CD14-positive monocyte (primary cell): ENCODE data around the gene PITPNC1. TPM values are rescaled to one million over a fixed set of nuclear protein-coding genes. Genes with fewer than 3 reads are reported as not detected.

Experiments
- DNase-seq, 3 donors: peaks; one replicate each; pipeline ENCODE4 v3.0.0-alpha.2; 2011 to 2022
- H2AFZ ChIP-seq: 2 replicates; pipeline ENCODE4 v1.6.0; 2012; ENCODE audit warnings: mild to moderate bottlenecking, low read depth, low read length, inconsistent platforms; ENCODE audit not compliant: insufficient read depth, poor library complexity, severe bottlenecking
- H3K27ac ChIP-seq, 2 donors: 1 replicate in 1 of 2; 2 replicates in 1 of 2; pipeline ENCODE4 v1.5.1; 2012 to 2013; ENCODE audit warnings: low read length in 2 of 2, control low read depth in 1 of 2, inconsistent platforms in 1 of 2, low read depth in 1 of 2, mild to moderate bottlenecking in 1 of 2
- H3K27me3 ChIP-seq, 2 donors: one replicate each; pipeline versions ENCODE4 v1.6.0 to v1.6.1; 2011 to 2013; ENCODE audit warnings: low read length in 2 of 2; ENCODE audit not compliant: control insufficient read depth in 2 of 2, insufficient read depth in 2 of 2
- H3K36me3 ChIP-seq, 2 donors: replicated peaks in 1 of 2; 1 replicate in 1 of 2; 2 replicates in 1 of 2; pipeline versions ENCODE4 v1.5.1 to v1.6.1; 2012 to 2013; ENCODE audit warnings: low read length in 2 of 2, control low read depth in 1 of 2, inconsistent platforms in 1 of 2, mild to moderate bottlenecking in 1 of 2; ENCODE audit not compliant: insufficient read depth in 2 of 2, control insufficient read depth in 1 of 2
- H3K4me1 ChIP-seq, 2 donors: 1 replicate in 1 of 2; 2 replicates in 1 of 2; pipeline versions ENCODE4 v1.5.1 to v1.6.1; 2012 to 2013; ENCODE audit warnings: low read length in 2 of 2, control low read depth in 1 of 2, inconsistent platforms in 1 of 2, mild to moderate bottlenecking in 1 of 2, moderate library complexity in 1 of 2; ENCODE audit not compliant: insufficient read depth in 2 of 2, control insufficient read depth in 1 of 2
- H3K4me2 ChIP-seq: replicated peaks from 2 replicates; pipeline ENCODE3; 2012; ENCODE audit warnings: low read length, moderate library complexity, mild to moderate bottlenecking; ENCODE audit not compliant: poor library complexity, severe bottlenecking; ENCODE audit errors: extremely low read depth
- H3K4me3 ChIP-seq, 3 experiments: fragments of 200-600 bp in 1 of 3; sonication (generic) in 1 of 3; replicated peaks in 1 of 3; 1 replicate in 2 of 3; 2 replicates in 1 of 3; pipeline ENCODE4 v1.5.1; 2011 to 2013; ENCODE audit warnings: low read length in 3 of 3, mild to moderate bottlenecking in 3 of 3, control low read depth in 2 of 3, low read depth in 2 of 3, inconsistent platforms in 1 of 3, moderate library complexity in 1 of 3
- H3K79me2 ChIP-seq: 2 replicates; pipeline ENCODE4 v1.6.0; 2012; ENCODE audit warnings: mild to moderate bottlenecking, control low read depth, inconsistent platforms, low read length, moderate library complexity; ENCODE audit not compliant: insufficient read depth
- H3K9ac ChIP-seq: 2 replicates; pipeline ENCODE4 v1.6.0; 2017; ENCODE audit warnings: low read length, mild to moderate bottlenecking; ENCODE audit not compliant: insufficient read depth, poor library complexity, severe bottlenecking
- H3K9me3 ChIP-seq, 2 donors: replicated peaks in 1 of 2; 1 replicate in 1 of 2; 2 replicates in 1 of 2; pipeline versions ENCODE4 v1.5.1 to v1.6.1; 2012 to 2013; ENCODE audit warnings: low read length in 2 of 2, control low read depth in 1 of 2; ENCODE audit not compliant: control insufficient read depth in 1 of 2, insufficient read depth in 1 of 2
- H4K20me1 ChIP-seq: 2 replicates; pipeline ENCODE4 v1.6.0; 2012; ENCODE audit warnings: mild to moderate bottlenecking, low read length, control low read depth, moderate library complexity; ENCODE audit not compliant: insufficient read depth
- H3K27ac Mint-ChIP-seq, 7 donors: one replicate each; pipeline ENCODE4 v1.8.0; 2020; ENCODE audit warnings: mild to moderate bottlenecking in 7 of 7, mixed read lengths in 7 of 7, moderate library complexity in 6 of 7, inconsistent platforms in 2 of 7
- H3K27me3 Mint-ChIP-seq, 3 donors: one replicate each; pipeline ENCODE4 v1.8.0; 2021 to 2022; ENCODE audit warnings: low read depth in 3 of 3, mild to moderate bottlenecking in 3 of 3, mixed read lengths in 3 of 3, moderate library complexity in 3 of 3, inconsistent platforms in 1 of 3
- H3K36me3 Mint-ChIP-seq, 2 donors: one replicate each; pipeline ENCODE4 v1.8.0; 2020; ENCODE audit warnings: mixed read lengths in 2 of 2, inconsistent platforms in 1 of 2, mild to moderate bottlenecking in 1 of 2
- H3K4me1 Mint-ChIP-seq: one replicate; pipeline ENCODE4 v1.8.0; 2020; ENCODE audit warnings: mild to moderate bottlenecking, mixed read lengths
- H3K4me3 Mint-ChIP-seq, 2 donors: one replicate each; pipeline ENCODE4 v1.8.0; 2020; ENCODE audit warnings: mild to moderate bottlenecking in 2 of 2, mixed read lengths in 2 of 2, moderate library complexity in 1 of 2
- H3K9me3 Mint-ChIP-seq, 7 donors: one replicate each; pipeline ENCODE4 v1.8.0; 2020 to 2022; ENCODE audit warnings: mixed read lengths in 7 of 7, mild to moderate bottlenecking in 6 of 7, moderate library complexity in 6 of 7, inconsistent platforms in 2 of 7
- WGBS: methylation state at CpG from one replicate; pipeline ENCODE4 v1.1.5; 2013; ENCODE audit warnings: missing lambda C conversion rate; ENCODE audit not compliant: insufficient coverage; 5-methylcytosine and 5-hydroxymethylcytosine counted together
- intact Hi-C, 2 donors: fragments of 100-400 bp; cut with micrococcal nuclease; formaldehyde crosslinking; loops; one replicate each; pipeline versions ENCODE4 v1.15.0 to v1.15.1; 2023
- polyA plus RNA-seq, 3 donors: library from polyadenylated mRNA; depleted of rRNA in 1 of 3; unstranded in 2 of 3; stranded (reverse) in 1 of 3; fragments of 300-500 nt in 2 of 3; fragments of >200 nt in 1 of 3; fragmentation: Illumina TruSeq in 2 of 3; gene quantifications; 1 replicate in 2 of 3; 2 replicates in 1 of 3; pipeline ENCODE4 v1.2.3, GENCODE V29; 2012 to 2021
- TF ChIP-seq, protein P1 (sequence below): fragments of 200-600 bp; IDR thresholded peaks from one replicate; pipeline ENCODE4 v1.8.0; 2022; ENCODE audit warnings: antibody characterized with exemption, mild to moderate bottlenecking

The PITPNC1 gene
- polyA plus RNA-seq, 3 donors, result 18.5 to 31.0 (median 21.7) TPM

DNA sequence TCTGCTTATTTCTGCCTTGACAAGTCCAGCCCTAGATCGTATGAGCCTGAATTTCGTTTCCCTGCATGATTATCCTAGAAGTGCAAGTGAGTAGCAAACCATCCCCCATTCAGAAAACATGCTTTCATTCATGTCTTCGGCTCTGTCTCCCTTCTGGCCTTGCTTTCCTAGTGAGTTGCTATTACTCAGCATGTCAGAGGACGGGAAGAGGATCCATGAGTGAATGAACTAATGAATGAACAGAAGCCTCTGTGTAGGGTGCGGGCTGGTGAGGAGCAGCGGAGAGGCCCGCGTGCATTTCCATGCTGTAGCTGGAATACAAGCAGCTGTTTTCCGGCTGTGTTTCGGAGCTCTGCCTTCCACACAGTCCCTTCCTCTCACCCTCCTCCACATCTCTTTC is 184.9 kb downstream of the PITPNC1 start:
- 98% methylated on average over 7 of the region's 10 CpGs for WGBS
- H3K27ac Mint-ChIP-seq, result peak overlapping the region in 1 of 7 donors; percentile 19

DNA sequence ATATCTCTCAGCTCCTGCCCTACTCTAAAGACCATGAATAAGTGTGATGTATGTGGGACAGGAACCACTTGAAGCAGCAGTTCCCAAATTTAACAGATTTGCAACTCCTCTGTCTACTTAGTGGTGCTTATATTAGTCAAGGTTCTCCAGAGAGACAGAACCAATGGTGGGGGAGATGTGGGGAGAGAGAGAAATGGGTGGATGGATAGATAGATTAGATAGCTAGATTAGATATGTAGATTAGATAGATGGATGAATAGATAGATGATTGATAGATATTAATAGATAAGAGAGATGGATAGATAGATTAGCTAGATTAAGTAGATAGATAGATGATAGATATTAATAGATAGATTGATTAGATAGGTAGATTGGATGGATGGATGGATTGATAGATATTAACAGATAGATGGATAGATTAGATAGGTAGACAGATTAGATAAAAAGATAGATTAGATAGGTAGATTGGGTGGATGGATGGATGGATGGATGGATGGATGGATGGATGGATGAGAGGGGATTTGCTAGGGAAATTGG is 186.7 kb downstream of the PITPNC1 start:
- Histone ChIP-seq H2AFZ (no peak overlapping the region), H3K4me1 (peaks cover 0 to under 1% of the 10 kb centered on the region in 2 donors), H3K4me2 (no peak overlapping the region), H3K36me3 (no peaks in the 10 kb centered on the region), H3K27ac (no peak overlapping the region), H3K9ac (no peak overlapping the region), H3K27me3 (no peaks in the 10 kb centered on the region), H3K4me3 (no peak overlapping the region), H3K9me3 (no peaks in the 10 kb centered on the region), H3K79me2 (no peaks in the 10 kb centered on the region), H4K20me1 (no peaks in the 10 kb centered on the region)
- no peak for DNase-seq
- H3K36me3 Mint-ChIP-seq, result peaks cover 8 to 16% of the 10 kb centered on the region in 2 donors
- H3K27me3 Mint-ChIP-seq, result peaks cover 0 to 1% (median 0%) of the 10 kb centered on the region in 3 donors
- intact Hi-C loops, result no loop called here
- TF ChIP-seq, protein P1, sequence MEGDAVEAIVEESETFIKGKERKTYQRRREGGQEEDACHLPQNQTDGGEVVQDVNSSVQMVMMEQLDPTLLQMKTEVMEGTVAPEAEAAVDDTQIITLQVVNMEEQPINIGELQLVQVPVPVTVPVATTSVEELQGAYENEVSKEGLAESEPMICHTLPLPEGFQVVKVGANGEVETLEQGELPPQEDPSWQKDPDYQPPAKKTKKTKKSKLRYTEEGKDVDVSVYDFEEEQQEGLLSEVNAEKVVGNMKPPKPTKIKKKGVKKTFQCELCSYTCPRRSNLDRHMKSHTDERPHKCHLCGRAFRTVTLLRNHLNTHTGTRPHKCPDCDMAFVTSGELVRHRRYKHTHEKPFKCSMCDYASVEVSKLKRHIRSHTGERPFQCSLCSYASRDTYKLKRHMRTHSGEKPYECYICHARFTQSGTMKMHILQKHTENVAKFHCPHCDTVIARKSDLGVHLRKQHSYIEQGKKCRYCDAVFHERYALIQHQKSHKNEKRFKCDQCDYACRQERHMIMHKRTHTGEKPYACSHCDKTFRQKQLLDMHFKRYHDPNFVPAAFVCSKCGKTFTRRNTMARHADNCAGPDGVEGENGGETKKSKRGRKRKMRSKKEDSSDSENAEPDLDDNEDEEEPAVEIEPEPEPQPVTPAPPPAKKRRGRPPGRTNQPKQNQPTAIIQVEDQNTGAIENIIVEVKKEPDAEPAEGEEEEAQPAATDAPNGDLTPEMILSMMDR, result no peak
- no peak overlapping the region for H3K4me3 Mint-ChIP-seq
- no peak overlapping the region for H3K27ac Mint-ChIP-seq
- no peaks in the 10 kb centered on the region for H3K9me3 Mint-ChIP-seq
- peaks cover under 1% of the 10 kb centered on the region for H3K4me1 Mint-ChIP-seq

More for the DNA sequence above, 184.9 kb downstream of the PITPNC1 start:
- Histone ChIP-seq H3K36me3 (peaks cover 0 to 3% of the 10 kb centered on the region in 2 donors), H3K4me3 (no peak overlapping the region), H3K9me3 (peaks cover 0 to 2% of the 10 kb centered on the region in 2 donors), H3K4me2 (no peak overlapping the region), H4K20me1 (no peaks in the 10 kb centered on the region), H3K27ac (no peak overlapping the region), H2AFZ (no peak overlapping the region), H3K9ac (no peak overlapping the region), H3K79me2 (no peaks in the 10 kb centered on the region), H3K4me1 (no peaks in the 10 kb centered on the region), H3K27me3 (no peaks in the 10 kb centered on the region)
- Mint-ChIP-seq H3K27me3 (peaks cover 0 to 1% (median 0%) of the 10 kb centered on the region in 3 donors), H3K9me3 (peaks cover 0 to 1% (median under 1%) of the 10 kb centered on the region in 7 donors), H3K4me3 (no peak overlapping the region), H3K36me3 (peaks cover 8 to 16% of the 10 kb centered on the region in 2 donors), H3K4me1 (no peaks in the 10 kb centered on the region)
- DNase-seq, result no peak
- TF ChIP-seq, protein P1, result no peak
- intact Hi-C loops, result no loop called here
